ENCODE data around the gene COL26A1. TPM values are rescaled to one million over a fixed set of nuclear protein-coding genes. Genes with fewer than 3 reads are reported as not detected.

The COL26A1 gene
- polyA plus RNA-seq, 6 donors from 2014 or later: not detected

GRCh38 chr7:101543242-101543766, 180.6 kb downstream of the COL26A1 start:
- Mint-ChIP-seq H3K9me3 (peaks cover 0 to under 1% (median 0%) of the 10 kb centered on the region in 7 donors), H3K36me3 (no peaks in the 10 kb centered on the region), H3K4me1 (peaks cover 5 to 7% (median 7%) of the 10 kb centered on the region in 3 donors), H3K27ac (no peak overlapping the region), H3K27me3 (peaks cover 5 to 16% (median 16%) of the 10 kb centered on the region in 3 donors), H3K4me3 (no peak overlapping the region)
- DNase-seq: no peak
- ATAC-seq (ENCODE audit: low read depth in 2 of 2): no peak

- Mint-ChIP-seq H3K4me3 (no peak overlapping the region), H3K9me3 (peaks cover 0 to 1% (median 0%) of the 10 kb centered on the region in 7 donors), H3K36me3 (no peaks in the 10 kb centered on the region), H3K27ac (no peak overlapping the region), H3K4me1 (peaks cover 5 to 7% (median 7%) of the 10 kb centered on the region in 3 donors), H3K27me3 (peaks cover 5 to 21% (median 21%) of the 10 kb centered on the region in 3 donors)
- ATAC-seq (ENCODE audit: low read depth in 2 of 2) (no peak), DNase-seq (no peak)
Observed at GRCh38 chr7:101543846-101544245, 181.2 kb downstream of the COL26A1 start.

GRCh38 chr7:101545441-101546190, 182.9 kb downstream of the COL26A1 start:
- H3K4me1 Mint-ChIP-seq: peaks cover 3 to 7% (median 5%) of the 10 kb centered on the region in 3 donors
- DNase-seq (no peak), ATAC-seq (ENCODE audit: low read depth in 2 of 2) (no peak)
- peaks cover 5 to 30% (median 30%) of the 10 kb centered on the region in 3 donors for H3K27me3 Mint-ChIP-seq
- peaks cover 0 to 1% (median 0%) of the 10 kb centered on the region in 7 donors for H3K9me3 Mint-ChIP-seq
- H3K36me3 Mint-ChIP-seq: no peaks in the 10 kb centered on the region
- H3K27ac Mint-ChIP-seq: peak overlapping the region in 1 of 6 donors; percentile 4
- H3K4me3 Mint-ChIP-seq: no peak overlapping the region

- DNase-seq (no peak), ATAC-seq (ENCODE audit: low read depth in 2 of 2) (no peak)
- peaks cover 3 to 7% (median 5%) of the 10 kb centered on the region in 3 donors for H3K4me1 Mint-ChIP-seq
- H3K27ac Mint-ChIP-seq: no peak overlapping the region
- no peak overlapping the region for H3K4me3 Mint-ChIP-seq
- H3K9me3 Mint-ChIP-seq: peaks cover 0 to 1% (median 0%) of the 10 kb centered on the region in 7 donors
- peaks cover 5 to 30% (median 30%) of the 10 kb centered on the region in 3 donors for H3K27me3 Mint-ChIP-seq
- no peaks in the 10 kb centered on the region for H3K36me3 Mint-ChIP-seq
Observed at GRCh38 chr7:101546308-101546936, 183.7 kb downstream of the COL26A1 start.

GRCh38 chr7:101547022-101547915, 184.6 kb downstream of the COL26A1 start:
- Mint-ChIP-seq H3K27ac (peak overlapping the region in 1 of 6 donors; percentile 1), H3K9me3 (peaks cover 0 to 1% (median 0%) of the 10 kb centered on the region in 7 donors), H3K36me3 (no peaks in the 10 kb centered on the region), H3K4me1 (peaks cover 3 to 7% (median 5%) of the 10 kb centered on the region in 3 donors), H3K4me3 (no peak overlapping the region), H3K27me3 (peaks cover 5 to 30% (median 30%) of the 10 kb centered on the region in 3 donors)
- no peak for DNase-seq
- ATAC-seq (ENCODE audit: low read depth in 2 of 2): no peak

- no peak for DNase-seq
- Mint-ChIP-seq H3K9me3 (peaks cover 0 to 1% (median 0%) of the 10 kb centered on the region in 7 donors), H3K27ac (peak overlapping the region in 1 of 6 donors; percentile 46), H3K27me3 (peaks cover 0 to 31% (median 27%) of the 10 kb centered on the region in 3 donors), H3K4me3 (peak overlapping the region in 1 of 8 donors; percentile 20), H3K4me1 (peaks cover 0 to under 1% (median under 1%) of the 10 kb centered on the region in 3 donors), H3K36me3 (no peaks in the 10 kb centered on the region)
- ATAC-seq (ENCODE audit: low read depth in 2 of 2): no peak
Observed at GRCh38 chr7:101547916-101548661, 185.4 kb downstream of the COL26A1 start.

GRCh38 chr7:101549734-101550133, 187.1 kb downstream of the COL26A1 start:
- H3K27me3 Mint-ChIP-seq: peaks cover 0 to 40% (median 35%) of the 10 kb centered on the region in 3 donors
- no peak overlapping the region for H3K4me3 Mint-ChIP-seq
- H3K9me3 Mint-ChIP-seq: peaks cover 0 to 1% (median 0%) of the 10 kb centered on the region in 7 donors
- no peaks in the 10 kb centered on the region for H3K36me3 Mint-ChIP-seq
- H3K4me1 Mint-ChIP-seq: peaks cover 0 to 4% (median 0%) of the 10 kb centered on the region in 3 donors
- ATAC-seq (ENCODE audit: low read depth in 2 of 2): no peak
- no peak overlapping the region for H3K27ac Mint-ChIP-seq
- DNase-seq: no peak

GRCh38 chr7:101550641-101551541, 188.2 kb downstream of the COL26A1 start:
- Mint-ChIP-seq H3K4me3 (no peak overlapping the region), H3K36me3 (no peaks in the 10 kb centered on the region), H3K4me1 (peaks cover 0 to 4% (median 0%) of the 10 kb centered on the region in 3 donors), H3K27ac (no peak overlapping the region), H3K9me3 (peaks cover 0 to 1% (median 0%) of the 10 kb centered on the region in 7 donors), H3K27me3 (peaks cover 1 to 40% (median 35%) of the 10 kb centered on the region in 3 donors)
- DNase-seq: no peak
- no peak for ATAC-seq (ENCODE audit: low read depth in 2 of 2)

GRCh38 chr7:101553018-101553770, 190.5 kb downstream of the COL26A1 start:
- H3K27ac Mint-ChIP-seq: peak overlapping the region in 1 of 6 donors; percentile 3

GRCh38 chr7:101553771-101554445, 191.2 kb downstream of the COL26A1 start:
- H3K9me3 Mint-ChIP-seq: peaks cover 0 to 6% (median 0%) of the 10 kb centered on the region in 7 donors
- H3K4me3 Mint-ChIP-seq: peak overlapping the region in 1 of 8 donors; percentile 16
- DNase-seq: no peak
- no peak for ATAC-seq (ENCODE audit: low read depth in 2 of 2)
- H3K36me3 Mint-ChIP-seq: no peaks in the 10 kb centered on the region
- peaks cover 0 to 4% (median 0%) of the 10 kb centered on the region in 3 donors for H3K4me1 Mint-ChIP-seq
- H3K27me3 Mint-ChIP-seq: peaks cover 14 to 34% (median 32%) of the 10 kb centered on the region in 3 donors
- peak overlapping the region in 2 of 6 donors; percentile 3 to 82 for H3K27ac Mint-ChIP-seq

More at GRCh38 chr7:101553018-101553770, 190.5 kb downstream of the COL26A1 start:
- H3K27me3 Mint-ChIP-seq: peaks cover 14 to 41% (median 40%) of the 10 kb centered on the region in 3 donors
- ATAC-seq (ENCODE audit: low read depth in 2 of 2) (no peak), DNase-seq (no peak)
- peaks cover 0 to 4% (median 0%) of the 10 kb centered on the region in 3 donors for H3K4me1 Mint-ChIP-seq
- peaks cover 0 to 6% (median 1%) of the 10 kb centered on the region in 7 donors for H3K9me3 Mint-ChIP-seq
- H3K36me3 Mint-ChIP-seq: no peaks in the 10 kb centered on the region
- H3K4me3 Mint-ChIP-seq: peak overlapping the region in 1 of 8 donors; percentile 16

Measured in naive B cell (primary cell).